ENCODE results near the gene NSL1.
A peak's percentile ranks its signal among the peaks of the same experiment; 100 is the strongest.

Gene NSL1

DNA sequence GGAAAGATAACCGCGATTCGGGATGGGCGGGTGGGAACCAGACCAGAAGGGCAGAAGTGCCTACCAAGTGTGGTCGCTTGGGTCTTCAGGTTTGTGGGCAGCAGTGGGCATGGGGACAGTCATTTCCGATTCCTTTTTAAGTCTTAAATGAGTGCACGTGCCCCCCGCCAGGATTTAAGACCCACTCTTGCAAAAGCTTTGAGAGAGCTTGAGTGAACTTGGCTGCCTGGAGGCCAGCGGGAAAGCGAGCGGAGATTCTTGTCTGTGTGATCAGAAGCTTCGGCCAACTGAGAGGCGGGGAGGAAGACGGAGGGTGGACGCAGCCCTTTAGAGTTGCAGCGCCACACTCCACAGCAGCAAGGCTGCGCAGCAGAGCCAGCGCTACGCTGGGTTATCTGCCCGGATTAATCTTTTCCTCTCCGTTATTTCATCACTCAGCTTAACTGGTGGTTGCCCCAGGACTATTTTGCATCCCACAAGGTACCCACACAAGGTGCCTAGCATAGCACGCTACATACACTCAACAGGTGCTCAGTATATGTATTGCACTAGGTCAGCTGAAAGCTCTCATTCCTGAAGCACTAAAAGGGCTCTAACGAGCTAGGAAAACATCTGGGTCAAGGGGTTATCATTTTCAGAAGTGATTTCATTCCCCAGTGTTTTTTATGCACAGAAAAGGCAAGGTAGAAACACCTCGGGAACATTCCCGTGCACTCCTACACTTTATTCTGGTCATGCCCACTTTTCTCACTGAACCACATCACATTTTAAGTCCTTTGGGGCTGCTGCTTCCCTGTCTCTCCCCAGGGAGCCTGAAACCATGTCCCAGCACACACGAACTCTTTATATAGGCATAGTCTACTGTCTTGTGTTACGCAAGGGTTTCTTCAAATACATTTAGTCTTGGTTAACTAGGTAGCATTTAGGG is 90.4 kb downstream of the NSL1 start:
- no peak for DNase-seq

- DNase-seq, result no peak
These were observed 91.2 kb downstream of the NSL1 start for GRCh38 chr1:212700223-212700891.

DNA sequence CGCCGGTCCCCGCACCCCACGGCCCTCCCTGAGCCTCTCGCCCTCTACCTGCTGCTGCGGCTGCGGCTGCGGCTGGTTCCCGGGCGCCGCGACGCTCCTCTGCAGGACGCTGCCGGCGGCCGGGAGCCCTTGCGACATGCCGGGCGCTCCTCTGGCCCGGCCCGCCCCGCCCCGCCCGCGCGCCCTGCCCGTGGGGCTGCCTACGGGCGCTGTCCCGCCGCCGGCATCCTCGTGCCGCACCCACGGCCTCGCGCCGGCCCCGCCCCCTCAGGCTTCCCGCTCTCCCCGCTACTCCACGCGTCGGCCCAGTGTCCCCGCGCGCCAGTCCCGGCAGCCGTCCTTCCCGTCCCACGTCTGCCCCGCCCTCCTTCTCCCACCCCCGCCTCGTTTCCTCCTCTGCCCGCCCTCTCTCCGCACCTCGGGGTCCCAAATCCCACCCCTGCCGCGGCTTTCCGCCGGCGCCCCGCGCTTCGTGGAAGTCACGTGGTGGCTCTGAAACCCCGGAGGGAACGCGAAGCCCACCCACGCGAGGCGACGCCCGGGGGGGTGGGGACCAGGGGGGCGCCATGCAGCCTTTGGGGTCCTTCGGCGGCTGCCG is 91.9 kb downstream of the NSL1 start, which contains the start of gene BATF3:
Gene BATF3, minus strand, starts transcription at position 216 of the 598 bp plus-strand sequence. Its CDS starts 78 bp downstream, at position 138.
- DNase-seq, result no peak

- DNase-seq, result no peak
These were observed 92.4 kb downstream of the NSL1 start for GRCh38 chr1:212699104-212699624.

DNA sequence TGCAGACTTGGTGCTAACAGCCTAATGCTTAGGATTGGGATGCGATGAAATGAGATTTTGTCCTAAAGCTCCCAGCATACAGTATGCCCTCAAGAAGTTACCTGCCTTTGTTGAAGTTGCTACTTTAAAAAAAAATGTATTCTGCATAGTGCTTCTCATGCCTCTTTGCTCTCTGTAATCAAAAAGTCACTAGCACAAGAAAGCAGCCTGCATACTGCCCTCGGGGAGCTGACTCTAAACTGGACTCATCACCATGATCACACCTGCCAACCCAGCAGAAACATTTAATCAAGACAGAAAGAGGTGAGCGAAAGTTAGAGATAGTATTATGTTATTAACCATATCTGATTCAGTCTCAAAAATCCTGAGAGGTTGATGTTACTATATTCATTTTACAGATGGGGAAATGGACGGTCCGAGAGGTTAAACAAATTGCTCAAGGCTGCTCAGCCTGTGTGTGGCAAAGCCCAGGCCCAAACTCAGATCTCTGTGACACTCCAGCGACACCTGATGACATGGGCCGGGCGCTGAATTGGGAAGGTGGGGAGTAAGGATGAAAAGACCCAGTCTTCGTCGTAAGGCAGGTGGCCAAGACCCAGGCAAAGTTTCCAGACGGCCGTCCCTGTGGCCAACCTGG is 93.0 kb downstream of the NSL1 start:
- DNase-seq, result no peak

GRCh38 chr1:212696721-212697331 is 94.8 kb downstream of the NSL1 start:
- no peak for DNase-seq

DNA sequence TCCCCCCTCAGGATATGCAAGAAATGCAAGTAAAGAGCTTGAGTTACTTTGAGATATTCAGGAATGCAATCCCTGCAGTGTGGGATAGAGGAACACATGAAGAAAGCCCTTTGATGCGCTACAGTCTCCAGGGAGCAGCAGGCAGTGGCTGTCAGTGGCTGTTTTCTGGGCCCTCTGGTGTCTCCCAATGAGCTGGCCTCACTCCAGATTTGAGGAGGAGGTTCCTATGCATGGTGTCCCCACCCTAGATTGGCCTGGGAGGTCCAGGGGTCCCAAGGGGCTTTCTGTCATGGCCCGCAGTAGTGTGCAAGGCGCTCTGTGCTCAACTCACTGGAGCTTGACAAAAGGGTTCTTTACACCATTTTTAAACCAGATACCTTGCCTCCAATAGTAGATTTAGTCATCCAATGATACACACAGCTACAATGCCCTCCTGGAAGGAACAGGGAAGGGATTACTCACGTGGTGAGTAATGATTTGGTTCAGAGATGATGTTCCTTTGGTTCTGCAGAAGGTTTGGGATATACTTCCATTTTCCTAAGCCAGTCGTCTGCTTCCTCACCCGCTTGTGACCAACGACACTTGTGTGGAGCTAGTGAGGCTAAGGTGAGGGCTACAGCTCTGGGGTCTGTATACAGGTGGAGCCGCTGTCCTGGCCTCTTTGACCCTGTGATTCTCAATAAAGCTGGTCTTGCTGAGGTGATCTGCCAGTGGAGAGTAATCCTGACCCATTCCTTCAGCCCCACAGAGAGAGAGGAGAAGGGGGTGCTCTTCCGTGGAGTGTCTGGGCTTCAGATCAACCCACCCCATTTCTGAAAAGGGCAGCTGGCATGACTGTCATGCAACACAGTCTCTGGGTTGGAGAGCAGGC is 98.6 kb downstream of the NSL1 start:
- peak; percentile 21 for DNase-seq

GRCh38 chr1:212691561-212692071 is 100.0 kb downstream of the NSL1 start:
- no peak for DNase-seq

GRCh38 chr1:212690816-212691403 is 100.7 kb downstream of the NSL1 start:
- no peak for DNase-seq

DNA sequence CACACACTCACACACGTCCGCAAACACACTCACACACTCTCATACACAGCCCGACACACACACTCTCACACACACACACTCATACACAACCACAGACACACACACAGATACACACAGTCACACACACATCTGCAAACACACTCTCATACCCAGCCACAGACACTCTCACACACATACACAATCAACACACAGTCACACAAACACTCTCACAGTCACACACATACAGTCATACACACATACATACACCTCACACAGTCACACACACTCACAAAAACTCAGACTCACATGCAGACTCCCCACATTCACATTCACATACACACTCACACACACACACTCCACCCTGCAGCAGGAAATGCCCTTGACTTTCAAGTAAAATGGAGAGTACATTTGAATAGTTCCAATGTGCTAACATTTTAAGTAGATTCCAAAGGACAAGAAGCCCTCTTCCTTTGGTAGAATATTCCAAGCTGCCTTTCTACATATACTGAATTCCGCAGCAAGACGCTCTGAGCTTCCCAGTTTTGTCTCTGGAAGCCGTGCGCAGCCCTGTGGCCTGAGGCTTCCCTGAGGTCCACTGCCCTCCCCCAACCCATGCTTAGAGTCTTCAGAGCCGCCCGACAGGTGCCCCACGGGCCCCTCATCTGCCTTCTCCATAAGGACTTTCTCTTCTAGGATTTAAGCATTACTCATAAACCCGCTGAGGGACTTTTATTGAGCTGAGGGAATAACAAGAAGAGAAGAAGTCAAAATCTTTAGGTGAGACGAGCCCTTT is 101.6 kb downstream of the NSL1 start:
- DNase-seq, result no peak

DNA sequence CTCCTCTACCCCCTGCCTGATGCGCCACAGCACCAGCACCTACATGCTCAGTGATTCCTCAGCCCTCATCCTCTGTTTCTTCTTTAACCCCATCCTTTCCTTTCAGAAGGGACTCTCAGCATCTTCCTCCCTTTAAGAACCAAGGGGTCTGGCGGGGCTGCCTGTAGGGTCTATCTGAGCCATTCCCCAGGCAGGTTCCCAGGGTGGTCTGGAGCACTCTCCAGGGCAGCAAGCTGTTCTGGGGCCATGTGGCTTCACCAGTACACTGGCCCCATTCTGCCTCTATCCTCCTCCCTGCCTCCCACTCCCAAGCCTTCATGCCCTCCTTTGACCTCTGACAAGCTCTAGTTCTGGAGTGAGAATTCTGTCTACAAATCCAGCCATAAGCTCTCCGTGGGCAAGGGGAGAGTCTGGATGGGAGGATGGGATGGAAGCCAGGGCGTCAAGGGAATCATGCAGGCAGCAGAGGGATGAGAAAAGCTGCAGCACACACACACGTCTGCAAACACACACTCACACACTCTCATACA is 102.3 kb downstream of the NSL1 start:
- no peak for DNase-seq

GRCh38 chr1:212688341-212689047 is 103.1 kb downstream of the NSL1 start:
- DNase-seq, result no peak

DNA sequence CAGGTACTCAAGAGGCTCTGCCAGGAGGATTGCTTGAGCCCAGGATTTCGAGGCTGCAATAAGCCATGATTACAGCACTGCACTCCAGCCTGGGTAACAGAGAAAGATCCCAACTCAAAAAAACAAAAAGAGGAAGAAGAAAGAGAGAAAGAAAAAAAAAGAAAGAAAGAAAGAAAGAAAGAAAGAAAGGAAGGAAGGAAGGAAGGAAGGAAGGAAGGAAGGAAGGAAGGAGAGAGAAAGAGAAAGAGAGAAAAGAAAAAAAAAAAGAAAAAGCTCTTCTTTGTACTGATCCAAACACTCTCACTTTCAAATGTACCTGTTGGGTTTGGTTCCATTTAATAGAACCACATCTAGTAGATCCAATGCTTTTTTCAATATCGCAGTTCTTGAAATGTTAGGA is 103.8 kb downstream of the NSL1 start:
- DNase-seq, result no peak

- no peak for DNase-seq
These were observed 105.0 kb downstream of the NSL1 start for GRCh38 chr1:212686591-212686990.

DNA sequence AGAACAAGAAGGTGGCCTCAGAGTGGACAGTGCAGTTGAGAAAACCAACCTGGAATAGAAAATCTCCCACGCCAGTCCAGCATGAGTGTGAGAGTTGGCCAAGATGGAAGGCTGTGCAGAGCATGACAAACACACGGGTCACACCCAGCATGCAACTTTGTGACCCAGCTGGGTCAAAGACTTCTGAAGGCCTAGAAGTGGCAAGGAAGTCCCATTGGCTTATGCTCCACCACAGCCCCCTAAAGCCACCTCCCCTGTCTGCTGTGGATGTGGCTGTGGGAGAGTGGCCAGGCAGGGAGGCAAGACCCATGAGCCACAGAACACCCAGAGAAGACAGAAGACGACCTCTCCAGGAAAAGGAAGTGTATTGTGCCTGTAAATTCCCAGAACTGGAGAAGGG is 105.5 kb downstream of the NSL1 start:
- no peak for DNase-seq

DNA sequence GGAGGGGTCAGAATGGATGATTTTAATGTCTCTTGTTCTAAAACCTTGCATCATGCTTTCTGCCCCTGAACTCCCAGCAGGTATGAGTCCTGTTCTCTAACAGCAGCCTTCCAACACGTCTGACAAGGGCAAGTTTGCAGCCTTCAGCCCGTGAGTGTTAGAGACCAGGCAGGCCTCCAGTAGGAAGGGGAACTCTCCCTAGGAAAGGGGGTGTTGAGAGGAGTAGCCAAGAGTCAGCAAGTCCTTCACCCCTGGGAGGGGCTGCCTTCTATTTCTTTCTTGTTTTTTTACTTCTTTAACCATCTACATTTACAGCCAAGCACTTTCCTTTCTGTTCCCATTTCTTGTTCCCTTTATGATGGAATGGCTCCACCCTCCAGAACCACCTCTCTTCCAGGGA is 106.1 kb downstream of the NSL1 start:
- no peak for DNase-seq

DNA sequence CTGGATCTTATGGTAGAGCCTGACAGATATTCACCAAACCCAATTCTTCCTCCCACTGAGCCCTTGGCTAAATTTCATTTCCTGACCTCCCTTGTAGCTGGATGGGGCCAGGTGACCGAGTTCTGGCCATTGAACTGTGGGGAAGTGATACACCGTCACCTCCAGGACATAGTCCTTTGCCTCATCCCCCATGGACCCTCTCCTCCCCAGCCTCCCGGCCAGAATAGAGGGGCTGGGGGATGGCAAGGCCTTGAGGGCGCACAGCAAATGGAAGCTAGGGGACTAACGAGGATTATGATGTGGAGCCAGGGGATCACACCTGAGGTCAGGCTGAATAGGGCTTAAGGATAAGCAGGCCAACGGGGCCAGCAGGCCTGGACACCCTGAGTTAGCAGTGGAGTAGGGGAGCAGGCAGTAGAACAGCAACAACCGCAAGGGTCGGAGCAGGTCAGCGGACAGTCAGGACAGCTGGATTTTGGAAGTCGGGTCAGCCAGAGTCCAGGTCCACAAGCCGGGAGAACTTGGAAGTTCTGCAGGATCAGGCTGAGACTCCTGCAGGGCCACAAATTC is 107.0 kb downstream of the NSL1 start:
- DNase-seq, result no peak

DNA sequence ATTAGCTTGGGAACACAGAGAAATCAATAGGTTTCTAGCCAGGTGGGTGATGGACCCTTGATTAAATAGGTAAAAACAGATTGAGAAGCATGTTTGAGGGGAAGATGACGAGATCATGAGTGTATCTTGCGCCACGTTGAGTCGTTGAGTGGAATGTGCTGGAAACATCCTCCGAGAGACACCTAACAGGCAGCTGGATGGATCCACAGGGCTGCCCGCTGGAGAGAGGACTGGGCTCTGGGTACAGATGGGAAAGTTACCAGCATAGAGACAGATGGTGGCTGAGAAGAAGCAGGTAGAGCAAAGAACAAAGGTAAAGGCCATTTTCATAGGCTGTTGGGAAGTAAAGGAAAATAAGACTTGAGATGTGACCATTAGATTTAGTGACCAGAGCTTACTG is 107.5 kb downstream of the NSL1 start:
- DNase-seq, result no peak

DNA sequence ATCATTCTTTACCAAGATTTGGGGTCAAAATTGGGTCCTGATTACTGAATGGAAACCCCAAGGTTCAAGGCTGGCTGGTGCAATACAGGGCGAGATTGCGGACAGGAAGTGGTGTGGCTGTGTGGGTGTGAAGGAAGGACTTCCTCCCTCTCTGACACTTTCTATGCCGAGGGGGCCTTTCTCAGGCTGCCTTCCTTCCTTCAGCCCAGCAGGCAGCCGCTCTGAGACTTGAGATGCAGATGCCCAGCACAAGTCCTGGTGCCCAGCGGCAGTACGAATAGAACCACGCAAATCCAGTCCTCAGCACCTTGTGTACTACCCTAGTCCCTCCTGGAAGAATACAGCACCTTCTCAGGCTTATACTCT is 108.2 kb downstream of the NSL1 start:
- no peak for DNase-seq

Data from kidney glomerular epithelial cell (primary cell).